IMR-90 (cell line): ENCODE measurements around the gene SEC24D. TPM values are rescaled to one million over a fixed set of nuclear protein-coding genes. Genes with fewer than 3 reads are reported as not detected.

Experiments used
- ATAC-seq: fragments of 200-7000 bp; cut with Tn5 transposase; 2 replicates; pipeline ENCODE4 v1.9.1; 2020; ENCODE audit warnings: low read depth, mild to moderate bottlenecking, moderate library complexity
- BruUV-seq: library from RNA; stranded (reverse); fragments of 400-500 nt; replicated peaks from 2 replicates; lab custom pipeline; 2021; lab: Mats Ljungman, UMichigan
- CTCF ChIA-PET: fragments of 300-600 bp; formaldehyde crosslinking; extraction: SDS; loops from one replicate; lab custom pipeline; 2021; ENCODE audit warnings: antibody characterized with exemption; lab: Yijun Ruan, JAX
- POLR2A ChIA-PET: fragments of 300-600 bp; sonication (Branson Sonifier 250); formaldehyde crosslinking; loops from one replicate; lab custom pipeline; 2022; ENCODE audit warnings: antibody characterized with exemption; ENCODE audit not compliant: unreplicated experiment; lab: Charles Lee
- DNase-seq: peaks from one replicate; pipeline ENCODE4 v3.0.0; 2013
- H2AFZ ChIP-seq: replicated peaks from 2 replicates; pipeline ENCODE3; 2013; ENCODE audit warnings: low read length, mild to moderate bottlenecking; ENCODE audit not compliant: poor library complexity
- H2AK5ac ChIP-seq: 2 replicates; pipeline ENCODE4 v1.6.1; 2013; ENCODE audit warnings: low read depth, low read length, inconsistent platforms
- H2AK9ac ChIP-seq: replicated peaks from 2 replicates; pipeline ENCODE3; 2013; ENCODE audit warnings: mild to moderate bottlenecking, low read depth, low read length, moderate library complexity; ENCODE audit not compliant: poor library complexity
- H2BK120ac ChIP-seq: 2 replicates; pipeline ENCODE4 v1.6.1; 2013; ENCODE audit warnings: low read depth, low read length, inconsistent platforms
- H2BK15ac ChIP-seq: 3 replicates; pipeline ENCODE4 v1.6.1; 2013; ENCODE audit warnings: low read depth, low read length, inconsistent platforms
- H2BK20ac ChIP-seq: 2 replicates; pipeline ENCODE4 v1.6.1; 2013; ENCODE audit warnings: low read depth, mild to moderate bottlenecking, inconsistent platforms, low read length, moderate library complexity
- H2BK5ac ChIP-seq: 2 replicates; pipeline ENCODE4 v1.6.1; 2013; ENCODE audit warnings: mild to moderate bottlenecking, low read depth, low read length, inconsistent platforms; ENCODE audit not compliant: poor library complexity, severe bottlenecking
- H3K14ac ChIP-seq: replicated peaks from 2 replicates; pipeline ENCODE4 v1.6.1; 2013; ENCODE audit warnings: low read depth, low read length, inconsistent platforms
- H3K18ac ChIP-seq: 2 replicates; pipeline ENCODE4 v1.6.1; 2013; ENCODE audit warnings: low read depth, low read length, control low read depth
- H3K23ac ChIP-seq: 2 replicates; pipeline ENCODE4 v1.6.1; 2013; ENCODE audit warnings: low read depth, low read length, inconsistent platforms
- H3K27ac ChIP-seq: 2 replicates; pipeline ENCODE4 v1.5.1; 2013; ENCODE audit warnings: mild to moderate bottlenecking, control low read depth, low read length; ENCODE audit not compliant: insufficient read depth
- H3K27me3 ChIP-seq: 2 replicates; pipeline ENCODE4 v1.6.1; 2013; ENCODE audit warnings: low read length; ENCODE audit not compliant: control insufficient read depth, insufficient read depth
- H3K36me3 ChIP-seq: 2 replicates; pipeline ENCODE4 v1.6.1; 2013; ENCODE audit warnings: low read length, mixed read lengths; ENCODE audit not compliant: control insufficient read depth, insufficient read depth
- H3K4ac ChIP-seq: 2 replicates; pipeline ENCODE4 v1.6.1; 2013; ENCODE audit warnings: low read depth, low read length, inconsistent platforms
- H3K4me1 ChIP-seq: 2 replicates; pipeline ENCODE4 v1.6.1; 2013; ENCODE audit warnings: low read length, mixed read lengths; ENCODE audit not compliant: control insufficient read depth, insufficient read depth
- H3K4me2 ChIP-seq: 2 replicates; pipeline ENCODE4 v1.6.1; 2013; ENCODE audit warnings: low read depth, mild to moderate bottlenecking, control low read depth, low read length, moderate library complexity
- H3K4me3 ChIP-seq: 2 replicates; pipeline ENCODE4 v1.5.1; 2013; ENCODE audit warnings: low read depth, mild to moderate bottlenecking, control low read depth, low read length, moderate library complexity; ENCODE audit not compliant: insufficient read depth
- H3K56ac ChIP-seq: 2 replicates; pipeline ENCODE4 v1.6.1; 2013; ENCODE audit warnings: low read length, inconsistent platforms; ENCODE audit not compliant: insufficient read depth; ENCODE audit errors: extremely low read depth
- H3K79me1 ChIP-seq, 2 experiments: 2 replicates each; pipeline ENCODE4 v1.6.1; 2013; ENCODE audit warnings: low read length in 2 of 2, inconsistent platforms in 1 of 2, low read depth in 1 of 2
- H3K9ac ChIP-seq: 2 replicates; pipeline ENCODE4 v1.6.1; 2013; ENCODE audit warnings: low read depth, low read length, control low read depth
- H3K9me1 ChIP-seq: 2 replicates; pipeline ENCODE4 v1.6.1; 2013; ENCODE audit warnings: low read length, inconsistent platforms; ENCODE audit not compliant: insufficient read depth
- H3K9me3 ChIP-seq: 2 replicates; pipeline ENCODE4 v1.6.1; 2013; ENCODE audit warnings: low read length; ENCODE audit not compliant: control insufficient read depth, insufficient read depth
- H4K20me1 ChIP-seq: 2 replicates; pipeline ENCODE4 v1.6.1; 2013; ENCODE audit warnings: low read length, inconsistent platforms; ENCODE audit not compliant: insufficient read depth
- H4K5ac ChIP-seq: 2 replicates; pipeline ENCODE4 v1.6.1; 2013; ENCODE audit warnings: mild to moderate bottlenecking, low read depth, low read length, control low read depth
- H4K8ac ChIP-seq, 2 experiments: 2 replicates each; pipeline ENCODE4 v1.6.1; 2013; ENCODE audit warnings: low read depth in 2 of 2, low read length in 2 of 2, control low read depth in 1 of 2, inconsistent platforms in 1 of 2
- H4K91ac ChIP-seq: 2 replicates; pipeline ENCODE4 v1.6.1; 2013; ENCODE audit warnings: low read depth, low read length, inconsistent platforms; ENCODE audit not compliant: insufficient read depth
- CEBPB ChIP-seq: IDR thresholded peaks from 2 replicates; pipeline ENCODE4 v1.6.1; 2012; ENCODE audit warnings: low read depth, low read length, improper control_type of control experiment
- FOS ChIP-seq: fragments of 150-350 bp; IDR thresholded peaks from 2 replicates; pipeline ENCODE4 v1.6.1; 2016; ENCODE audit warnings: low read depth, low read length
- WGBS, 2 experiments: methylation state at CpG; one replicate each; pipeline versions ENCODE4 v1.1.5 to v1.1.7; 2013; ENCODE audit warnings: missing lambda C conversion rate in 2 of 2; ENCODE audit not compliant: insufficient read length in 1 of 2; ENCODE audit errors: extremely low coverage in 2 of 2; 5-methylcytosine and 5-hydroxymethylcytosine counted together
- dilution Hi-C: fragments of 300-500 bp; cut with HindIII; formaldehyde crosslinking; loops from one replicate; pipeline ENCODE4 v1.14.3; 2018; ENCODE audit warnings: low sequenced_read_pairs; ENCODE audit not compliant: unreplicated experiment
- in situ Hi-C: fragments of 300-500 bp; cut with MboI; formaldehyde crosslinking; loops from 3 replicates; pipeline ENCODE4 v1.14.3; 2019; ENCODE audit warnings: low sequenced_read_pairs, inconsistent platforms, mixed read lengths
- intact Hi-C: fragments of 100-400 bp; cut with micrococcal nuclease; formaldehyde crosslinking; loops from 2 replicates; pipeline ENCODE4 v1.10.0; 2022
- polyA plus RNA-seq, 3 experiments: library from polyadenylated mRNA; depleted of rRNA; stranded (reverse); fragments of >200 nt; gene quantifications; 2 replicates each; pipeline ENCODE4 v1.2.3, GENCODE V29; 2012; ENCODE audit warnings: low replicate concordance in 1 of 3
- total RNA-seq: library from RNA; depleted of rRNA; stranded (reverse); fragments of >200 nt; gene quantifications from 2 replicates; pipeline ENCODE4 v1.2.3, GENCODE V29; 2012

SEC24D gene
- total and polyA plus RNA-seq, 2 of the 4 experiments (the other 2 are of a cell fraction): 93.2 to 111 TPM

DNA sequence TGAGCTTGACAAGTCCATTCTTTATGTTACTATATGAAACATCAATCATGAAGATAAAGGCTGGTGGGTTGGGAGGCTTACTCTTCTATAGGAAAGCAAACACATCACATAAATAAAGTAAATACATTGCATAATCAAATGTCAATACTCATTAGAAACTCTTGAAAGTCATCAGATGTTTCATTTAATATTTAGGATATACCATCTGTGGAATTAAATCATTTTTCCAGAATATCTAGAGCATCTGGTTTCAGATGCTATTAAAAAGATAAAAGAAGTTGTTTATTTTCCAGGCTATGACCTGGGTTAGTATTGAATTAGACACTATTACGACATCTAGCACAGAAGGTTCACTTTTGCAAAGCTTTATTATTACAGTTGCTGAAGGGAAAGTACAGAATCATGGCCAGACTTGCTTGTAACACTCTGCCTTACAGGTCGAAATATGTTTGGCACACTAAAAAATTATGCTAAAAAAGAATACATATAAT, 78.1 kb downstream of the SEC24D start:
- ATAC-seq (peak; percentile 36), DNase-seq (peak; percentile 85)
- peaks cover 28% of the 10 kb centered on the region for H3K4me1 ChIP-seq
- no peak overlapping the region for H4K5ac ChIP-seq
- no peak overlapping the region for H3K23ac ChIP-seq
- no peak overlapping the region for H3K4me3 ChIP-seq
- POLR2A ChIA-PET: no interaction called here
- no peaks in the 10 kb centered on the region for H3K9me3 ChIP-seq
- TF ChIP-seq FOS (no peak), CEBPB (peak; percentile 86)
- in situ Hi-C loops (no loop called here), intact Hi-C loops (no loop called here), dilution Hi-C loops (no loop called here)
- no peak overlapping the region for H2AK5ac ChIP-seq
- no peak overlapping the region for H4K91ac ChIP-seq
- no peak overlapping the region for H2BK120ac ChIP-seq
- BruUV-seq: no TSS peak
- peaks cover 23% of the 10 kb centered on the region for H3K9me1 ChIP-seq
- peak overlapping the region; percentile 30 for H3K18ac ChIP-seq
- WGBS, 2 experiments: no CpG with 5 or more reads among the region's 2 CpGs
- CTCF ChIA-PET: no interaction called here
- H2AFZ ChIP-seq: no peak overlapping the region
- H3K27me3 ChIP-seq: no peaks in the 10 kb centered on the region
- H2BK5ac ChIP-seq: peak overlapping the region; percentile 83
- no peak overlapping the region for H2BK20ac ChIP-seq
- peak overlapping the region; percentile 55; the same call in 1 of the 2 replicates for H3K27ac ChIP-seq
- no peak overlapping the region for H3K56ac ChIP-seq
- no peak overlapping the region for H2BK15ac ChIP-seq
- H4K8ac ChIP-seq: no peak overlapping the region
- H3K14ac ChIP-seq: no peak overlapping the region
- no peak overlapping the region for H3K9ac ChIP-seq
- peak overlapping the region; percentile 51 for H3K4me2 ChIP-seq
- no peak overlapping the region for H2AK9ac ChIP-seq
- H4K20me1 ChIP-seq: peaks cover 34% of the 10 kb centered on the region
- H3K36me3 ChIP-seq: peaks cover 17% of the 10 kb centered on the region
- H3K79me1 ChIP-seq: peaks cover 34 to 64% of the 10 kb centered on the region in 2 experiments
- H3K4ac ChIP-seq: no peak overlapping the region
